ENCODE results near the gene HYOU1.
A peak's percentile ranks its signal among the peaks of the same experiment; 100 is the strongest.
"Not testable (repeated sequence)": the region's sequence is repeated elsewhere in the genome, so short reads cannot be mapped to it uniquely, and the experiment has no call there.

The HYOU1 gene

DNA sequence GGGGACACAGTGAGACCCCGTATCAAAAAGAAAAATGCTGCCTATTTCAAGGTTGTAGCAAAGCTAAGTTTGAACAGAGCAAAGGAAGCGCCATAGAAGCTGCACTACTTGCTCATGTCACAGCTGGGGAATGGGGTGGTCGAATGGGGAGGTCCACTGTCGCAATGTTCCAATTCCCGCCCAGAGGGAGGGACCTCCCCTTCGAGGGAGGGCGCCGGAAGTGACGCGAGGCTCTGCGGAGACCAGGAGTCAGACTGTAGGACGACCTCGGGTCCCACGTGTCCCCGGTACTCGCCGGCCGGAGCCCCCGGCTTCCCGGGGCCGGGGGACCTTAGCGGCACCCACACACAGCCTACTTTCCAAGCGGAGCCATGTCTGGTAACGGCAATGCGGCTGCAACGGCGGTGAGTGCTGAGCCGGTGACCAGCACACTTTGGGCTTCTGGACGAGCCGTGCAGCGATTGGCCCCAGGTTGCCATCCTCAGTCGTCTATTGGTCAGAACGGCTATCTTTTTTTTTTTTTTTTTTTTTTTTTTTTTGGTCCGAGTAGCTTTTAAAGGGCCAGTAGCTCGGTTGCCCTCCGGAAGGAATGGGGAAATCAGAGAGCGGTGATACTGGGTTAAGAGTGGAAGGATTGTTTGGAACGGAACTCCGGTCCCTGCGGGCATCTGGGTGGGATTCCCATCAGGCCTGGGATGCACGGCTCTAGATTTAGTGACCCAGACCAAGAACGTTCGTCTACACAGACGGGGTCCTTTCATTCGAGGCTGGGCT lies 27.8 kb upstream of the HYOU1 start, which contains the start of gene HMBS:
TSS of gene HMBS (plus strand) at position 219 of the 774 bp plus-strand sequence. CDS start at position 372, 153 bp downstream.
- DNase-seq: peak; percentile 66 to 80 (median 74)

GRCh38 chr11:119081682-119082260 lies 24.8 kb upstream of the HYOU1 start:
- DNase-seq: no peak

DNA sequence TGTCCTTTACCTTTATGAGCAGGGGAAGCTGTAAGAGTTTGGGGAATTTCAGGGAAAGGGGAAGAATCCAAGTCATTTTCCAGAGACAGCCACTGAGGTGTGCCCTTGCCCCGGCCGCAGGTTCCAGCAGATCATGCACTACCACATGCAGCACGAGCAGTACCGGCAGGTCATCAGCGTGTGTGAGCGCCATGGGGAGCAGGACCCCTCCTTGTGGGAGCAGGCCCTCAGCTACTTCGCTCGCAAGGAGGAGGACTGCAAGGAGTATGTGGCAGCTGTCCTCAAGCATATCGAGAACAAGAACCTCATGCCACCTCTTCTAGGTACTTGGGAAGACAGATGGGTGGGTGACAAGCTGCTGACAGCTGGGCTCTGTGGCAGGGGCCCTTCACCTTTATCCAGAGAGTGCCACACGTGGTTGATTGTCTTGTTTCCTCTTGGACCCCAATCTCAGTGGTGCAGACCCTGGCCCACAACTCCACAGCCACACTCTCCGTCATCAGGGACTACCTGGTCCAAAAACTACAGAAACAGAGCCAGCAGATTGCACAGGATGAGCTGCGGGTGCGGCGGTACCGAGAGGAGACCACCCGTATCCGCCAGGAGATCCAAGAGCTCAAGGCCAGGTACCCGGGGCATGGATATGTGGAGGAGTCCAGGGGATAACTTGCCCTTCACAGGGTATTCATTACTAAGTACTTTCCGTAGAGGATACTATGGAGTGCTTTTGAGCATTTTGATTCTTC lies 21.8 kb upstream of the HYOU1 start:
- DNase-seq: no peak

- DNase-seq: no peak
Measured at GRCh38 chr11:119077839-119078238, 20.8 kb upstream of the HYOU1 start.

GRCh38 chr11:119067371-119068222 lies 10.6 kb upstream of the HYOU1 start, which contains the start of gene VPS11:
TSS of gene VPS11 (plus strand) at chr11:119067818. CDS start at chr11:119067824, 6 bp downstream.
- peak; percentile 91 to 96 (median 94) for DNase-seq

- no peak for DNase-seq
Measured at GRCh38 chr11:119065369-119065768, 8.4 kb upstream of the HYOU1 start.

DNA sequence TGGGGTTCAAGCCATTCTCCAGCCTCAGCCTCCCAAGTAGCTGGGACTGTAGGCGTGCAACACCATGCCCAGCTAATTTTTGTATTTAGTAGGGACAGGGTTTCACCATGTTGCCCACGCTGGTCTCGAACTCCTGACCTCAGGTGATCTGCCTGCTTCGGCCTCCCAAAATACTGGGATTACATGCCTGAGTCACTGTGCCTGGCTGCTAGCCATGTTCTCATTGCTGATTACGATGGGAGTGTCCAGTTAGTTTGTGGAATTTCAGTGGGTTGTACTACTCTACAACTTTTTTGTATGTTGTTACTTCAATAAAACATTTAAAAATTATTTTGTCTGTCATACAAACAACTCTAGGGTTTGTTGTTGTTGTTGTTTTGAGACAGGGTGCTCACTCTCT lies 5.8 kb upstream of the HYOU1 start:
- no peak for DNase-seq

GRCh38 chr11:119061256-119061655 lies 4.3 kb upstream of the HYOU1 start:
- no peak for DNase-seq

- not testable (repeated sequence) for DNase-seq
Measured at GRCh38 chr11:119059128-119059527, 2.1 kb upstream of the HYOU1 start.

GRCh38 chr11:119056421-119056999 lies 495 bp downstream of the HYOU1 start:
- peak in 1 of 4 experiments; percentile 26 for DNase-seq

DNA sequence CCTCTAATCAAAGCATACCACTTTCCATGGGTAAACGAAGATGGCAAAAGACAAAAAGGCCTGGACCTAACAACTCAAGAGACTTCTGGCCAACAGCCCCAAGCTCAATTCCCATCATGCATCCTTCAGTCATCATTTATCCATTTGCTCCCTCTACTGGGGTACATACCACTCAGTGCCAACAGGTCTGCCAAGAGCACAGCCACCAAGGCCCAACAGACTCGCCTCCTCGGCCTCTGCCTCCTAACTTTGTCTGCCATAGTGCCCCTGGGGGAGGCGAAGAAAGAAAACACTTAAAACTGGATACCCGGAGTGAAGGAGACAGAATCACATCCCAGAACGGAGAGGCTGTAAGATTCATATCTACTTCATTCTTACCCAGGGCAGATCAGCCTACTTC lies 1.1 kb downstream of the HYOU1 start:
- DNase-seq: no peak

DNA sequence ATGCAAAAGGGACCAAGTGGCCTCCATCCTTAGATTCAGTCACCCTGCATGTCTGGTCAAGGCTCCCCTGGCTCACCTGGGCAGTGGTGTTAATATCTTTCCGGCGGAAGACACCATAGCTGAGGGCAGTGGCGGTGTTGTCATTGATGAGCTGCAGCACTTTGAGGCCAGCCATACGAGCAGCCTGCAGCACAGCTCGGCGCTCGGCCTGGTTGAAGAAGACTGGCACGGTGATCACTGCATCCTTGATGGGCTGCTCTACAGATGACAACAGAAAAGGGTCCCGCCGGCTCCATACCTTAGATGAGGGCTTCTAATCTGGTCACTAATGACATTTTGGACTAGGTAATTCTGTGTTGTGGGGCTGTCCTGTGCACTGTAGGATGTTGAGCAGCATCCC lies 2.6 kb downstream of the HYOU1 start:
- DNase-seq: no peak

- DNase-seq: no peak
Measured at GRCh38 chr11:119052163-119052814, 4.7 kb downstream of the HYOU1 start.

DNA sequence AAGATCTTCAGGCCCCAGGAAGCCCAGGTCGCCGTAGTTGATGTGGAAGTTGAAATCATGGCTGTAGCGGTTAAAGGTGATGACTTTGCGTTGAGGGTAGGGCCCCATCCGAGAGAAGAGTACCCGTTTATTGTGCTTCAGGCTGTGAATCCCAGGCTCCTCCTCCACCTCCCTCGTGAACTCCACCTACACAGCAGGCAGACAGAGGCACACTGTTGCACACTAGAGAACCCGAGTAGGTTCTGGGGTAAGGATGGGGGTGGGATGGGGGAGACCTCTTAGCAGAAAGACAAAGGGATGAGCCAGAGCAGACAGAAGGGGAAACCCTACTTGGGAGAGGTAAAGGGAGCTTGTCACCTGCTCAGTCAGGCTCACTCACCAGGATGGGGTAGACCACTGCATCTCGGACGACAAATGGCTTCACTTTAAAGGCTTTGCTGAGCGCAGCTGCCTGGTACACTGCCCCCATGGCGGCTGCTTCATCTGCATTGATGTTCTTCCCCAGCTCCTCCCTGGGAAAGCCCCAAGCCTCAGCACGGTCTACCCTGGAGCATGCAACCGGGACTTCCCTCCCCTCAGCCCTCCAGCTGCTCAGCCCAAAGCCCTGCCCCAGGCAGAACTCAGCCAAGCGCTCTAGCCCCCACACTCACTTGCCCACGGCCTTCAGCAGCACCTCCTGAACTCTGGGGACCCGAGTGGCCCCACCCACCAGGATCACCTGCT lies 5.4 kb downstream of the HYOU1 start:
- peak in 1 of 4 experiments; percentile 14 for DNase-seq

- no peak for DNase-seq
Measured at GRCh38 chr11:119049081-119049480, 7.9 kb downstream of the HYOU1 start.

DNA sequence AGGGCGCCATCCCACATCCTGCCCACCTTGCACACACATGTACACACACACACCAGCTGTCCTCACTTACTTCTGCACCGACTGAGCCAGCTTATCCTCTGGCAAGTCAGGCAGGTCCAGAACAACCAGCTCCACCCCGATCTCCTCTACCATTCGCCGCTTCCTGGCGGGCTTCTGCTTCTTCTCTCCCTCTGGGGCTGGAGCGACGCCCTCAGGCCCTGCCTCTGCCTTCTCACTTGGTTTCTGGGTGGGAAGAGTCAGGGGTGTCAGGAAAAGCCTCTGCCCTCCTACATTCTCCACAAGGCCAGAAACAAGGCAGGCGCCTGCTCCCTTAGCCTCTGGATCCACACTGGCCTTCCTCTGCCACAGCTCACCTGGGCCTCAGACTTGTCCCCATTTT lies 8.4 kb downstream of the HYOU1 start:
- DNase-seq: no peak

- no peak for DNase-seq
Measured at GRCh38 chr11:119047205-119047604, 9.8 kb downstream of the HYOU1 start.

- DNase-seq: no peak
Measured at GRCh38 chr11:119046489-119046888, 10.5 kb downstream of the HYOU1 start.

DNA sequence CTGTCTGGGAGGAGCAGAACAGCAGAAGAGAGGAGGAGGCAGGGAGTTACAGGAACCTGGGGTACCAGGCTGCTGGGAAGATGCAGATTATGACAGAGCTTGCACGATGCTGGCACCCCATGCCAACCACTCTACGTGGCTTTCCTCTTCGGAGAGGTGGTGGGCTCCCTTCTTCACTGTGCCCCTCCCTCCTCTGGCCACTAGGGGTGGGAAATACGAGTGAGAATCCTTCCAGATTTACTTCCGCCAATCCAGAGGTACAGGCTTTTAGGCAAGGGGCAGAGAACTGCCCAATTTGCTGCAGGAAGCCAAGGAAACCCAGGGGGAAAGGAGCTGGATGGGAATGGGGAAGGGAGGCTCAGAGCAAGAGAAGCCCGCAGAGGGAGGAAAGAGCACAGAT lies 12.3 kb downstream of the HYOU1 start:
- DNase-seq: no peak

DNA sequence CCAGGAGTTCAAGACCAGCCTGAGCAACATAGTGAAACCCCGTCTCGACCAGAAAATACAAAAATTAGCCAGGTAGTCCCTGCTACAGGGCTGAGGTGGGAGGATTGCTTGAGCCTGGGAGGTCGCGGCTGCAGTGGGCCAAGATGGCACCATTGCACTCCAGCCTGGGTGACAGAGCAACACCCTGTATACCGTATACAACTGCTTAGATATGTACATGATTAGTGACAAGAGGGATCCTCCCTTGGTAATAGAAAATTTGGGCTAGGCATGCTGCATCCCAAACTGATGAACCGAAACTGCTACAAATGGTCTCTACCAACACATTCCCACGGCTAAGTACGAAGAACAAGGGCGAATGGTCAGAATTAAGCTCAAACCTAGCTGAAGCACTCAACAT lies 14.1 kb downstream of the HYOU1 start:
- no peak for DNase-seq
